Mesenteric fat pad (tissue), 1 donor: ENCODE data around the gene NELL2. TPM values are rescaled to one million over a fixed set of nuclear protein-coding genes. Genes with fewer than 3 reads are reported as not detected.
"Not testable (repeated sequence)": the region's sequence is repeated elsewhere in the genome, so short reads cannot be mapped to it uniquely, and the experiment has no call there.

Experiments
- DNase-seq: peaks from one replicate; pipeline ENCODE4 v3.0.0-alpha.2; 2020; ENCODE audit warnings: low spot score
- total RNA-seq: library from RNA; stranded (reverse); fragmentation: NEBNext Ultra II Directional; extraction: Animal tissue kit (Norgen Biotek cat#: 25700); gene quantifications from one replicate; pipeline ENCODE4 v1.2.1, GENCODE V29; 2021
- donor health status: DM: yes; HTN: yes; CAD: no.

NELL2 gene
- total RNA-seq, 1 donor from 2014 or later: 0.71 TPM

- no peak for DNase-seq
Observed at GRCh38 chr12:44697511-44697910, 178.6 kb downstream of the NELL2 start.

- no peak for DNase-seq
Observed at GRCh38 chr12:44696542-44696941, 179.6 kb downstream of the NELL2 start.

- no peak for DNase-seq
Observed at GRCh38 chr12:44694017-44694416, 182.1 kb downstream of the NELL2 start.

GRCh38 chr12:44689587-44689986, 186.5 kb downstream of the NELL2 start:
- DNase-seq: no peak

- DNase-seq: not testable (repeated sequence)
Observed at GRCh38 chr12:44686821-44687432, 189.2 kb downstream of the NELL2 start.

- no peak for DNase-seq
Observed at GRCh38 chr12:44677724-44678123, 198.4 kb downstream of the NELL2 start.

- no peak for DNase-seq
Observed at GRCh38 chr12:44674875-44675274, 201.2 kb downstream of the NELL2 start.

- no peak for DNase-seq
Observed at GRCh38 chr12:44673811-44674210, 202.3 kb downstream of the NELL2 start.

GRCh38 chr12:44672042-44672441, 204.1 kb downstream of the NELL2 start:
- no peak for DNase-seq

- no peak for DNase-seq
Observed at GRCh38 chr12:44668443-44668842, 207.7 kb downstream of the NELL2 start.

GRCh38 chr12:44667461-44667860, 208.7 kb downstream of the NELL2 start:
- DNase-seq: no peak

GRCh38 chr12:44663291-44663690, 212.8 kb downstream of the NELL2 start:
- DNase-seq: no peak

GRCh38 chr12:44655846-44656245, 220.3 kb downstream of the NELL2 start:
- DNase-seq: no peak

- DNase-seq: no peak
Observed at GRCh38 chr12:44654646-44655639, 221.2 kb downstream of the NELL2 start.

GRCh38 chr12:44653861-44654527, 222.1 kb downstream of the NELL2 start:
- DNase-seq: no peak

- no peak for DNase-seq
Observed at GRCh38 chr12:44649693-44650092, 226.4 kb downstream of the NELL2 start.

GRCh38 chr12:44647917-44648690, 228.0 kb downstream of the NELL2 start:
- no peak for DNase-seq

- DNase-seq: no peak
Observed at GRCh38 chr12:44640427-44641190, 235.5 kb downstream of the NELL2 start.

GRCh38 chr12:44637875-44638274, 238.2 kb downstream of the NELL2 start:
- no peak for DNase-seq

GRCh38 chr12:44628180-44628579, 247.9 kb downstream of the NELL2 start:
- DNase-seq: no peak
